A549 (cell line): ENCODE results near the gene CCDC70. TPM values are rescaled to one million over a fixed set of nuclear protein-coding genes. Genes with fewer than 3 reads are reported as not detected.

Experiments used
- ATAC-seq, 2 experiments: fragments of 200-7000 bp in 1 of 2; fragments of >200 bp in 1 of 2; cut with Nextera tagmentation in 1 of 2; cut with Tn5 transposase in 1 of 2; 3 replicates each; pipeline versions ENCODE4 v1.8.0 to v1.9.1; 2018 to 2020; ENCODE audit warnings: mild to moderate bottlenecking in 1 of 2, moderate library complexity in 1 of 2
- CTCF ChIA-PET: fragments of 300-600 bp; sonication (Branson Sonifier 250); formaldehyde crosslinking; extraction: SDS; loops from one replicate; lab custom pipeline; 2021; ENCODE audit warnings: antibody characterized with exemption, inconsistent platforms; lab: Yijun Ruan, JAX
- POLR2A ChIA-PET: fragments of 350-600 bp; formaldehyde crosslinking; extraction: SDS; loops from one replicate; lab custom pipeline; 2021; ENCODE audit warnings: antibody characterized with exemption, inconsistent platforms; lab: Yijun Ruan, JAX
- DNase-seq, 2 experiments: peaks; one replicate each; pipeline versions ENCODE4 v3.0.0 to v3.0.0-alpha.2; 2011 to 2016; ENCODE audit warnings: low read depth in 1 of 2, low spot score in 1 of 2
- FAIRE-seq: peaks from 2 replicates; lab custom pipeline; 2011; peaks lifted over from hg19 to GRCh38; lab: Jason Lieb, UNC
- H3K27ac ChIP-seq, 2 experiments: fragments of >200 bp; sonication (Bioruptor Twin); formaldehyde crosslinking; 3 replicates each; pipeline ENCODE4 v1.5.1; 2016 to 2017
- H3K4me1 ChIP-seq: fragments of >200 bp; sonication (Bioruptor Twin); formaldehyde crosslinking; 3 replicates; pipeline ENCODE4 v1.6.1; 2016
- H3K4me2 ChIP-seq: fragments of >200 bp; sonication (Bioruptor Twin); formaldehyde crosslinking; 3 replicates; pipeline ENCODE4 v1.6.1; 2016
- H3K4me3 ChIP-seq: fragments of >200 bp; sonication (Bioruptor Twin); formaldehyde crosslinking; 3 replicates; pipeline ENCODE4 v1.5.1; 2016
- H3K9me3 ChIP-seq: fragments of >200 bp; sonication (Bioruptor Twin); formaldehyde crosslinking; 3 replicates; pipeline ENCODE4 v1.6.1; 2016
- ATOH8 ChIP-seq: fragments of 250-450 bp; sonication (Bioruptor Pico); IDR thresholded peaks from 2 replicates; pipeline ENCODE4 v1.5.0; 2020; ENCODE audit warnings: low read depth, mild to moderate bottlenecking, moderate library complexity
- CHD4 ChIP-seq: fragments of 200-600 bp; sonication (generic); IDR thresholded peaks from 2 replicates; pipeline ENCODE4 v1.6.1; 2016; ENCODE audit warnings: antibody characterized with exemption, mild to moderate bottlenecking, borderline replicate concordance
- EHMT2 ChIP-seq: fragments of 200-600 bp; sonication (generic); IDR thresholded peaks from 2 replicates; pipeline ENCODE4 v1.6.1; 2016; ENCODE audit warnings: antibody characterized with exemption, low read depth, mild to moderate bottlenecking, moderate library complexity
- ESRRA ChIP-seq: fragments of 150-350 bp; IDR thresholded peaks from 2 replicates; pipeline ENCODE4 v1.6.1; 2014; ENCODE audit warnings: mild to moderate bottlenecking, low read length, borderline replicate concordance
- FOSL2 ChIP-seq, 2 experiments: fragments of 450-650 bp in 1 of 2; fragments of >200 bp in 1 of 2; sonication (Bioruptor Twin) in 1 of 2; formaldehyde crosslinking; IDR thresholded peaks; 2 replicates each; pipeline versions ENCODE4 v1.5.0 to v1.6.1; 2016 to 2020; ENCODE audit warnings: mild to moderate bottlenecking in 1 of 2, moderate library complexity in 1 of 2
- FOXS1 ChIP-seq: fragments of 250-450 bp; sonication (Bioruptor Pico); IDR thresholded peaks from 2 replicates; pipeline ENCODE4 v1.5.0; 2020; ENCODE audit warnings: mild to moderate bottlenecking, moderate library complexity
- GATA3 ChIP-seq: IDR thresholded peaks from 2 replicates; pipeline ENCODE4 v1.6.1; 2012; ENCODE audit warnings: borderline replicate concordance
- HDAC2 ChIP-seq: fragments of 200-600 bp; sonication (generic); IDR thresholded peaks from 2 replicates; pipeline ENCODE4 v1.6.1; 2016
- HEYL ChIP-seq: fragments of 250-450 bp; sonication (Bioruptor Pico); IDR thresholded peaks from 2 replicates; pipeline ENCODE4 v1.8.0; 2021; ENCODE audit warnings: mild to moderate bottlenecking, moderate library complexity
- HMGXB4 ChIP-seq: fragments of 250-450 bp; sonication (Bioruptor Pico); IDR thresholded peaks from 2 replicates; pipeline ENCODE4 v1.5.0; 2021; ENCODE audit warnings: mild to moderate bottlenecking, moderate library complexity, borderline replicate concordance
- HOXA7 ChIP-seq: fragments of 250-450 bp; sonication (Bioruptor Pico); IDR thresholded peaks from 2 replicates; pipeline ENCODE4 v1.5.0; 2020; ENCODE audit warnings: mild to moderate bottlenecking, moderate library complexity
- HOXB13 ChIP-seq: fragments of 250-450 bp; sonication (Bioruptor Pico); IDR thresholded peaks from 2 replicates; pipeline ENCODE4 v1.5.0; 2020; ENCODE audit warnings: low read depth, mild to moderate bottlenecking, moderate library complexity
- JUNB ChIP-seq: fragments of >200 bp; sonication (Bioruptor Twin); formaldehyde crosslinking; IDR thresholded peaks from 2 replicates; pipeline ENCODE4 v1.6.1; 2016
- KDM5A ChIP-seq: fragments of 200-600 bp; sonication (generic); IDR thresholded peaks from 2 replicates; pipeline ENCODE4 v1.6.1; 2016; ENCODE audit warnings: antibody characterized with exemption, mild to moderate bottlenecking
- MYC ChIP-seq: IDR thresholded peaks from 2 replicates; pipeline ENCODE4 v1.6.1; 2012; ENCODE audit warnings: mild to moderate bottlenecking, inconsistent platforms, low read length, improper control_type of control experiment, borderline replicate concordance
- NPAS2 ChIP-seq: fragments of 250-450 bp; sonication (Bioruptor Pico); IDR thresholded peaks from 2 replicates; pipeline ENCODE4 v1.8.0; 2022; ENCODE audit warnings: mild to moderate bottlenecking, moderate library complexity, borderline replicate concordance
- NR3C1 ChIP-seq: fragments of >200 bp; sonication (Bioruptor Twin); formaldehyde crosslinking; IDR thresholded peaks from 3 replicates; pipeline ENCODE4 v1.6.1; 2017
- PHF8 ChIP-seq: fragments of 200-600 bp; sonication (generic); IDR thresholded peaks from 2 replicates; pipeline ENCODE4 v1.6.1; 2016; ENCODE audit warnings: low read depth, mild to moderate bottlenecking, antibody characterized with exemption, moderate library complexity, borderline replicate concordance
- REST ChIP-seq: fragments of 200-600 bp; sonication (generic); IDR thresholded peaks from 2 replicates; pipeline ENCODE4 v1.6.1; 2016; ENCODE audit warnings: antibody characterized with exemption, mild to moderate bottlenecking, moderate library complexity
- TFCP2L1 ChIP-seq: fragments of 250-450 bp; sonication (Bioruptor Pico); IDR thresholded peaks from 2 replicates; pipeline ENCODE4 v1.5.0; 2021; ENCODE audit warnings: mild to moderate bottlenecking
- USF2 ChIP-seq: fragments of 450-650 bp; IDR thresholded peaks from 2 replicates; pipeline ENCODE4 v1.6.1; 2014; ENCODE audit warnings: antibody characterized with exemption
- ZFP36 ChIP-seq: fragments of 450-650 bp; IDR thresholded peaks from 2 replicates; pipeline ENCODE4 v1.6.1; 2014; ENCODE audit warnings: borderline replicate concordance; ENCODE audit not compliant: partially characterized antibody
- ZNF302 ChIP-seq: fragments of 250-450 bp; sonication (Bioruptor Pico); IDR thresholded peaks from 2 replicates; pipeline ENCODE4 v1.9.0; 2021; ENCODE audit warnings: inconsistent platforms, mild to moderate bottlenecking, moderate library complexity
- ZSCAN20 ChIP-seq: fragments of 250-450 bp; sonication (Bioruptor Pico); IDR thresholded peaks from 2 replicates; pipeline ENCODE4 v1.8.0; 2022; ENCODE audit warnings: mild to moderate bottlenecking, moderate library complexity
- WGBS: methylation state at CpG from one replicate; pipeline ENCODE4 v1.1.6; 2017; ENCODE audit errors: missing lambda C conversion rate; 5-methylcytosine and 5-hydroxymethylcytosine counted together
- polyA plus RNA-seq, 4 experiments: library from polyadenylated mRNA; depleted of rRNA in 3 of 4; stranded (reverse); fragments of >200 nt; fragmentation: RNase III in 1 of 4; extraction: RNeasy Plus Mini Kit Qiagen cat#74134 plus additional on column Dnase treatment in 1 of 4; gene quantifications; 2 replicates in 3 of 4; 3 replicates in 1 of 4; pipeline ENCODE4 v1.2.3, GENCODE V29; 2011 to 2017

The CCDC70 gene
- polyA plus RNA-seq, 2 of the 4 experiments (the other 2 are of a cell fraction) = not detected

- H3K9me3 ChIP-seq = no peaks in the 10 kb centered on the region
- no peak overlapping the region for H3K4me3 ChIP-seq
- CTCF ChIA-PET = interaction anchor here (1.2 to 1.7 kb wide), 3 partner anchors 12 to 253 kb away, joined by 3 to 5 read pairs (median 4); partner anchors contain the start of gene CCDC70
- no peak overlapping the region for H3K27ac ChIP-seq
- ATAC-seq = no peak
- no peaks in the 10 kb centered on the region for H3K4me1 ChIP-seq
- FAIRE-seq = no peak
- DNase-seq = no peak
- 57% methylated on average over 11 of the region's 11 CpGs for WGBS
- no peak for TF ChIP-seq EHMT2
- TF ChIP-seq JUNB = no peak
- TF ChIP-seq ZNF302 (CRISPR knock-in tag) = no peak
- no peak for TF ChIP-seq ZFP36
- no peak for TF ChIP-seq FOXS1
- no peak for TF ChIP-seq NPAS2 (CRISPR knock-in tag)
- no peak for TF ChIP-seq MYC
- no peak for TF ChIP-seq FOSL2 (IDR thresholded peaks at IDR 0.05)
- no peak for TF ChIP-seq FOSL2 (CRISPR knock-in tag; IDR thresholded peaks at IDR 0.05)
- TF ChIP-seq ESRRA = no peak
- no peak for TF ChIP-seq TFCP2L1 (CRISPR knock-in tag)
- TF ChIP-seq HOXA7 = no peak
- TF ChIP-seq NR3C1 = no peak
- H3K4me2 ChIP-seq = no peak overlapping the region
- POLR2A ChIA-PET = no interaction called here
Observed at GRCh38 chr13:51874651-51875050, 12.9 kb downstream of the CCDC70 start.

GRCh38 chr13:51879133-51879532, 17.4 kb downstream of the CCDC70 start:
- no peak for TF ChIP-seq REST
- TF ChIP-seq ZNF302 (CRISPR knock-in tag) = no peak
- no peak for TF ChIP-seq HOXB13
- TF ChIP-seq CHD4 = no peak
- TF ChIP-seq HEYL (CRISPR knock-in tag) = no peak
- TF ChIP-seq PHF8 = no peak
- TF ChIP-seq ZSCAN20 (CRISPR knock-in tag) = no peak
- no peak for TF ChIP-seq USF2
- no peak for TF ChIP-seq GATA3
- no peak for TF ChIP-seq NR3C1
- TF ChIP-seq KDM5A = no peak
- TF ChIP-seq HMGXB4 (CRISPR knock-in tag) = no peak
- no peak for TF ChIP-seq HDAC2
- TF ChIP-seq ATOH8 (CRISPR knock-in tag) = no peak
- no peak for TF ChIP-seq MYC
- TF ChIP-seq, all 56 proteins: peak for 0
- CTCF ChIA-PET = no interaction called here
- H3K4me1 ChIP-seq = no peaks in the 10 kb centered on the region
- no peak overlapping the region for H3K27ac ChIP-seq
- ATAC-seq (no peak), DNase-seq (no peak), FAIRE-seq (no peak)
- no peak overlapping the region for H3K4me2 ChIP-seq
- 61% methylated on average over 4 of the region's 4 CpGs for WGBS
- H3K4me3 ChIP-seq = no peak overlapping the region
- POLR2A ChIA-PET = no interaction called here
- H3K9me3 ChIP-seq = no peaks in the 10 kb centered on the region
